HG03457 (cell line): ENCODE measurements around the gene OR56A3.

ENCODE experiments used
- ATAC-seq: cut with Tn5 transposase; IDR thresholded peaks from one replicate; pipeline ENCODE4 v1.9.1; 2021; ENCODE audit warnings: moderate number of reproducible peaks; ENCODE audit not compliant: unreplicated experiment

The OR56A3 gene

GRCh38 chr11:5968394-5968793 lies 26.3 kb downstream of the OR56A3 start, which contains the start of gene OR56A5:
TSS of gene OR56A5 (minus strand) at chr11:5968494. CDS start at chr11:5968494, 0 bp downstream.
- ATAC-seq, result no peak

DNA sequence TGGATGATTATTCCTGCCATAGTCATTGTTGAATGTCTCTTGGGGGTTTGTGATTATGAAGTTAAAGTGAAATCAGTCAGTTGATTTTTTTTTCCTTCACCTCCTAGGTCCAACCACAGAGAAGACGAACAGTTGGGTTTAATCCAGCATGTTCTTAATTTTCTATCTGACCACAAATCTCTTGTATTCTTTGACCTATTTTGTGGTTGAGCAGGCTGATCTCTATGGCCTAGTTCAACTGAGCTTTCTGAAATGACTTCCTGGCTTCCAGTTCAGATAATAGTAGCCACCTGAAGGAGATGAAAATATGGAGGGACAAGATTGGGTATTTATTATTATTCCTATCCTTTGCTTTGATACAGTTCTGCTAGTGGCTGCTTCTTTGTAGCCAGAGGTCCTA lies 31.5 kb downstream of the OR56A3 start:
- ATAC-seq, result no peak

GRCh38 chr11:5983443-5983842 lies 41.4 kb downstream of the OR56A3 start:
- no peak for ATAC-seq

DNA sequence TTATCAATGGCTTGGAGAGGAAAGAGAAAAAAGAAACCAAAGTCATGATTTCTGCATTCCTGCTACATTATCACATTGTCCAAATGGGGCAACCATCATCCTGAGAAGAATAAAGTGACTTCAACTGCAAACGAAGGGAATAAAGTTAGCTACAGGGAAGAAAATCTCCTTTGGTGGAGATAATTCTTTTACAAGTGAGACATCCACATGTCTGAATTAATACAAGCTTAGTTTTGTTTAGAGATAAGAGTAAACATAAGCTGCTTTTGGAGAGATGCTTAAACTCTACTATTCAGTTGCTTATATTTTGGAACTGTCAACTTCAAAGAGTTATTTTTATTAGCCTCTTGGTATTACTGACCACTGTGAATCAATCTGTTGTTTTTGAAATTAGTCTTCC lies 44.8 kb downstream of the OR56A3 start, which contains the start of gene OR52L1:
Gene OR52L1 (minus strand): TSS at position 101 of the 400 bp plus-strand sequence. CDS start 55 bp downstream, at position 46.
- ATAC-seq, result no peak

GRCh38 chr11:5989203-5989602 lies 47.2 kb downstream of the OR56A3 start:
- ATAC-seq, result no peak

- ATAC-seq, result no peak
Observed at GRCh38 chr11:5992150-5992549, 50.1 kb downstream of the OR56A3 start.

GRCh38 chr11:5992604-5993251 lies 50.7 kb downstream of the OR56A3 start:
- no peak for ATAC-seq

GRCh38 chr11:5994791-5995190 lies 52.7 kb downstream of the OR56A3 start:
- ATAC-seq, result no peak
